ENCODE data around the gene SH3RF3. TPM values are rescaled to one million over a fixed set of nuclear protein-coding genes. Genes with fewer than 3 reads are reported as not detected.

Gene SH3RF3
- total and polyA plus RNA-seq, 2 of the 13 experiments (the other 11 are each of a cell fraction or from before 2014, with no cell fraction given) = 0.04 TPM; not detected in 1

GRCh38 chr2:109211315-109211714 is 82.3 kb downstream of the SH3RF3 start (continued):
- TF ChIP-seq ATF1 (CRISPR knock-in tag; IDR thresholded peaks at IDR 0.05) = no peak
- no peak for TF ChIP-seq CENPX (CRISPR knock-in tag; IDR thresholded peaks at IDR 0.05)
- no peak for TF ChIP-seq ZNF17 (CRISPR knock-in tag; IDR thresholded peaks at IDR 0.05)
- no peak for TF ChIP-seq ZNF691 (CRISPR knock-in tag; IDR thresholded peaks at IDR 0.05; ENCODE audit: borderline replicate concordance, low read depth)
- TF ChIP-seq ZBTB26 (CRISPR knock-in tag; IDR thresholded peaks at IDR 0.05; ENCODE audit: borderline replicate concordance) = no peak
- no peak for TF ChIP-seq ZNF639 (CRISPR knock-in tag; conservative IDR thresholded peaks at IDR 0.05)
- no peak for TF ChIP-seq FOXJ3 (CRISPR knock-in tag; IDR thresholded peaks at IDR 0.05; ENCODE audit: borderline replicate concordance)

- H3K9ac ChIP-seq (ENCODE audit: insufficient read depth, low read depth, low read length) = no peak overlapping the region
- in situ Hi-C loops (cut with HindIII; ENCODE audit: extremely low pct_ligation_motif_present, low pct_unique_long_range_greater_than_20kb) = no loop called here
- CTCF ChIA-PET (ENCODE audit: low intra/inter-chr PET ratio, low total read pairs) = no interaction called here
- no peak overlapping the region for H3K27ac ChIP-seq (ENCODE audit: extremely low read length, insufficient read depth, low read length)
- no peaks in the 10 kb centered on the region for H4K20me1 ChIP-seq (ENCODE audit: insufficient read depth, low read length)
- no peaks in the 10 kb centered on the region for H3K79me2 ChIP-seq (ENCODE audit: insufficient read depth, low read length)
- H3K9me3 ChIP-seq (ENCODE audit: low read length) = no peaks in the 10 kb centered on the region
- intact Hi-C loops (cut with micrococcal nuclease; ENCODE audit: unreplicated experiment) = loop anchor here (5.0 kb wide), 1 partner anchor 1664 kb away; no protein-coding TSS in a partner anchor
- no peak overlapping the region for H3K4me2 ChIP-seq (ENCODE audit: low read depth, low read length)
- POLR2A ChIA-PET = no interaction called here
- no peak overlapping the region for H2AFZ ChIP-seq (ENCODE audit: low read length)
- peaks cover 0 to 9% of the 10 kb centered on the region in 2 experiments; a peak in 2 of 5 replicates for H3K27me3 ChIP-seq (ENCODE audit: control insufficient read depth in 1 of 2, insufficient read depth in 2 of 2, low read length in 2 of 2)
- ATAC-seq = no peak
- H3K4me1 ChIP-seq (ENCODE audit: insufficient read depth, low read length) = peaks cover 22% of the 10 kb centered on the region
- no peak for DNase-seq (ENCODE audit: low spot score)
- FAIRE-seq = no peak
- no peaks in the 10 kb centered on the region for H3K36me3 ChIP-seq (replicated peaks in 1 of 2; ENCODE audit: control insufficient read depth in 1 of 2, insufficient read depth in 2 of 2, low read length in 2 of 2)
- H3K4me3 ChIP-seq (replicated peaks in 1 of 3; ENCODE audit: insufficient read depth in 1 of 3, low read depth in 2 of 3, low read length in 3 of 3) = no peak overlapping the region
- no TSS peak for BruUV-seq (replicated peaks)
- WGBS (ENCODE audit: low lambda C conversion rate) = 75% methylated on average over 10 of the region's 10 CpGs
- TF ChIP-seq HOMEZ (CRISPR knock-in tag; IDR thresholded peaks at IDR 0.05; ENCODE audit: low read depth) (no peak), ZHX2 (IDR thresholded peaks at IDR 0.05; ENCODE audit: low read depth) (no peak), ZHX2 (CRISPR knock-in tag; IDR thresholded peaks at IDR 0.05; ENCODE audit: borderline replicate concordance) (no peak)
These were observed 84.0 kb downstream of the SH3RF3 start for GRCh38 chr2:109212836-109213563.
